HepG2 (cell line): ENCODE results near the gene BAG5. TPM values are rescaled to one million over a fixed set of nuclear protein-coding genes. Genes with fewer than 3 reads are reported as not detected.

Experiments used
- ASH2L ChIP-seq: fragments of 300-600, 200-600 bp; sonication (generic); IDR thresholded peaks from 2 replicates; pipeline ENCODE4 v1.7.0; 2017; ENCODE audit warnings: low read depth, mild to moderate bottlenecking, moderate library complexity, mixed read lengths, low read length; ENCODE audit not compliant: insufficient read length
- HINFP ChIP-seq: sonication (generic); formaldehyde crosslinking; IDR thresholded peaks from 2 replicates; pipeline ENCODE4 v1.4.0; 2020; ENCODE audit warnings: low read depth, mild to moderate bottlenecking, missing genetic modification reagents
- MAX ChIP-seq: IDR thresholded peaks from 2 replicates; pipeline ENCODE4 v1.6.1; 2012; ENCODE audit warnings: inconsistent platforms
- MIER2 ChIP-seq: IDR thresholded peaks from 2 replicates; pipeline ENCODE4 v1.6.1; 2016; ENCODE audit warnings: missing biosample characterization, missing genetic modification reagents
- RFXANK ChIP-seq: IDR thresholded peaks from 2 replicates; pipeline ENCODE4 v1.6.1; 2016
- SALL2 ChIP-seq: sonication (generic); formaldehyde crosslinking; IDR thresholded peaks from 2 replicates; pipeline ENCODE4 v1.8.1; 2023; ENCODE audit warnings: mild to moderate bottlenecking, missing genetic modification reagents, inconsistent platforms
- SMYD3 ChIP-seq: sonication (generic); formaldehyde crosslinking; IDR thresholded peaks from 2 replicates; pipeline ENCODE4 v1.8.1; 2023; ENCODE audit warnings: mild to moderate bottlenecking, missing genetic modification reagents
- ZNF572 ChIP-seq: sonication (generic); formaldehyde crosslinking; IDR thresholded peaks from 2 replicates; pipeline ENCODE4 v1.5.1; 2020; ENCODE audit warnings: mild to moderate bottlenecking, missing genetic modification reagents
- ZNF614 ChIP-seq: IDR thresholded peaks from 2 replicates; pipeline ENCODE4 v1.6.1; 2018; ENCODE audit warnings: missing biosample characterization, missing genetic modification reagents, inconsistent platforms, borderline replicate concordance
- ZNF891 ChIP-seq: sonication (generic); formaldehyde crosslinking; IDR thresholded peaks from 2 replicates; pipeline ENCODE4 v1.5.0; 2020; ENCODE audit warnings: mild to moderate bottlenecking, missing genetic modification reagents
- polyA plus RNA-seq, 8 experiments: library from polyadenylated mRNA; depleted of rRNA in 3 of 8; stranded (reverse) in 7 of 8; unstranded in 1 of 8; fragments of >200 nt; fragmentation: Illumina TruSeq in 4 of 8; extraction: Trizol in 4 of 8; gene quantifications; 2 replicates each; pipeline versions ENCODE4 v1.2.1 to v1.2.3, GENCODE V29; 2011 to 2016; ENCODE audit warnings: low read depth in 4 of 8, missing spikeins in 1 of 8, mixed read lengths in 1 of 8; ENCODE audit not compliant: insufficient read depth in 1 of 8
- total RNA-seq, 5 experiments: library from RNA; depleted of rRNA; stranded (reverse); fragments of >200 nt; fragmentation: Illumina TruSeq; extraction: Trizol; gene quantifications; 2 replicates each; pipeline ENCODE4 v1.2.3, GENCODE V29; 2016; ENCODE audit warnings: low read depth in 1 of 5

BAG5 gene
- total and polyA plus RNA-seq, 2 of the 13 experiments (the other 11 are each of a cell fraction or from before 2014, with no cell fraction given) = 3.5 to 21.0 TPM

- TF ChIP-seq SALL2 (CRISPR knock-in tag) (peak; percentile 40; the same call in 1 of the 2 replicates), HINFP (CRISPR knock-in tag) (no peak), SMYD3 (no peak), ZNF614 (CRISPR knock-in tag) (peak; percentile 29; the same call in 1 of the 2 replicates), MAX (peak; percentile 57; the same call in 1 of the 2 replicates), RFXANK (CRISPR knock-in tag) (no peak), ZNF572 (CRISPR knock-in tag) (peak; percentile 77; the same call in 1 of the 2 replicates), MIER2 (CRISPR knock-in tag) (no peak), ZNF891 (CRISPR knock-in tag) (no peak), ASH2L (no peak)
These were observed 15.6 kb downstream of the BAG5 start (continued) for GRCh38 chr14:103546652-103547454.
